Effector memory CD8-positive, alpha-beta T cell (primary cell): ENCODE results near the gene JAKMIP2.
"Not testable (repeated sequence)": the region's sequence is repeated elsewhere in the genome, so short reads cannot be mapped to it uniquely, and the experiment has no call there.

ENCODE experiments used
- ATAC-seq: fragments of 150-1000 bp; cut with Tn5 transposase; replicated peaks from 2 replicates; pipeline ENCODE4 v1.10.0; 2021; ENCODE audit warnings: mild to moderate bottlenecking, moderate library complexity
- DNase-seq, 3 experiments: peaks; one replicate each; pipeline ENCODE4 v3.0.0; 2021
- H3K27ac Mint-ChIP-seq, 2 donors: one replicate each; pipeline ENCODE4 v1.8.0; 2022; ENCODE audit warnings: mild to moderate bottlenecking in 2 of 2, mixed read lengths in 2 of 2, moderate library complexity in 2 of 2
- H3K27me3 Mint-ChIP-seq, 2 donors: one replicate each; pipeline ENCODE4 v1.8.0; 2022; ENCODE audit warnings: mixed read lengths in 2 of 2
- H3K36me3 Mint-ChIP-seq: one replicate; pipeline ENCODE4 v1.8.0; 2022; ENCODE audit warnings: mild to moderate bottlenecking, moderate library complexity, mixed read lengths; ENCODE audit not compliant: insufficient read depth
- H3K4me1 Mint-ChIP-seq, 2 donors: one replicate each; pipeline ENCODE4 v1.8.0; 2022; ENCODE audit warnings: low read depth in 2 of 2, mixed read lengths in 2 of 2
- H3K4me3 Mint-ChIP-seq, 2 donors: one replicate each; pipeline ENCODE4 v1.8.0; 2022; ENCODE audit warnings: mild to moderate bottlenecking in 2 of 2, mixed read lengths in 2 of 2, moderate library complexity in 2 of 2
- H3K9me3 Mint-ChIP-seq, 2 donors: one replicate each; pipeline ENCODE4 v1.8.0; 2022; ENCODE audit warnings: mixed read lengths in 2 of 2

Gene JAKMIP2

DNA sequence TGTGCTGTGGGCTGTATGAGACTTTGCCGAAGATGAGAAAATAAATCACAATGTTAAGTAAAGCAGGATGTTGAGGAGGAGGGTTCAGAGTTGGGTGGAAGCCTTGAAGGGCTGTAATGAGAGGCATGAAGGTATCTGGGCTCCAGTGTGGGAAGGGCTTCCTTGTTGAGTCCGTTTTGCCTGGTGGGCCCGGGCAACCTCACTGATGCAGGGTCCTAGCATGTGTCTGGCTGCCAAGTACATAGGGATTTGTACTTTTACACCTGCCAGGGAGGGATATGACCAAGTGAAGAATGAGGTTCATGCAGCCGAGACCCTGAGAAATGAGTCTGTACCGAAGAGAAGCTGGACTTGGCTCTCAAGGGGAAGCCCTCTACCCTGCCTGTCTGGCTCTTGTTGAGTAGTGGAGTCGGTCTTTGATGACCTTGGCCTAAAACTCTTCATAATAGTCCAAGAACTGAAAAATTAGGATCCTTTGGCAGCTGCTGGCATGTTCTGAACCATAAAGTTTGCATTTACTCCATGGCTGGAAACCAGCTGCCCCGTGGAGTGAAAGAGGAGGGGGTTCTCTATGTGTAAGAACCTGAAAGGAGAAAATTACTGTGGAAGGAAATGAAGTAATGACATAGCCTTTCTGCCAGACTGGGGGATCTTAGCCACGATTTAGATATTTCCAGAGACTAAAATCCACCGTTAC lies 213.7 kb downstream of the JAKMIP2 start:
- Mint-ChIP-seq H3K27me3 (peaks cover 14 to 26% of the 10 kb centered on the region in 2 donors), H3K36me3 (no peaks in the 10 kb centered on the region), H3K9me3 (no peaks in the 10 kb centered on the region), H3K4me1 (no peaks in the 10 kb centered on the region), H3K27ac (no peak overlapping the region), H3K4me3 (no peak overlapping the region)
- no peak for ATAC-seq
- no peak for DNase-seq

DNA sequence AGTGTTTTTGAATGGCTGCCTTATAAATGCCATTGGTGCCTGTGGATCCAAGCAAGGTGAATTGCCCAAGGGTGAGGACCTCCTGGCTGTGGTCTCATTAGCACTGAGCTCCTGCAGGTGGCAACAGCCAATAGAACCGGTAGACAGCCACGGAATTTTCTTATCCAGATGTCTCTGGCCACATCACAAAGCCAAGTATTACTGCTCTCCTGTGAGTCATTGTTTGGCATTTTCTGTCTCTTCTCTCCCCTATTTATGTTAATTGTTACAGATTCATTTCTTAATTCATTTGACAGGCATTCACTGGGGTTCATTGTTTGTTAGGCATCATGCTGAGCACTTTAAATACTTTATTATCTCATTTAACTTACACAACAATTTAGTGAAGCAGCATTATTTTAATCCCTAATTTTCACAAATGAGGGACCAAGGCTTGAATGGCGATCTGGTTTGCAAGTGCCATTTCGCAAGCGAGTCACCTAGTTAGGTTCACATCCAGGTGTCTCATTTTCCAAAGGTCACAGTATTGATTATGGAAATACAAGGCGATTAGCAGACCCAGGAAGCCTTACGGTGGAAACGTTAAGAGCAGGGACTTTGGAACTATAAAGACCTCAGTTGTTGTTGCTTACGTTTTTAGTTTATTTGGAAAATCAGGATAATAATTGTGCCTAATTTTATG lies 214.5 kb downstream of the JAKMIP2 start:
- no peak overlapping the region for H3K27ac Mint-ChIP-seq
- ATAC-seq (no peak), DNase-seq (no peak)
- H3K4me3 Mint-ChIP-seq: no peak overlapping the region
- no peaks in the 10 kb centered on the region for H3K9me3 Mint-ChIP-seq
- H3K4me1 Mint-ChIP-seq: no peaks in the 10 kb centered on the region
- H3K36me3 Mint-ChIP-seq: no peaks in the 10 kb centered on the region
- H3K27me3 Mint-ChIP-seq: peaks cover 14 to 26% of the 10 kb centered on the region in 2 donors

DNA sequence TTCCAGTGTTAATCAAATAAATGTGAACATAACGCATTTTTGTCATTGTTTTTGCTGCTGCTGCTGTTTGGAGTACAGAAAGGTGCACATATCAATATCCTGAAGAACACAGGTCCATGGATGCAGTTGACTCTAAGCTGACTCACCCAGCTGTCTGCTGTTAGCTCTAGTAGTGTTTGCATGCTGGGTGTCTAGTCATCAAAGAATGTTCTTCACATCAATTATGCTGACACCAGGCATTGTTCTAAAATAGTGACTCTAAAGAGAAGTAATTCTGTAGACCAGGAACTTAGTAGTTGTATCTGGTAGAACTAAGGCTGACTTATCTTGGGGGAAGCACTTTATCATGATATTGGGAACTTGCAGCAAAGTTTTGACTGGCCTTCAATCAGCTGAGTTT lies 217.0 kb downstream of the JAKMIP2 start:
- Mint-ChIP-seq H3K27ac (no peak overlapping the region), H3K36me3 (no peaks in the 10 kb centered on the region), H3K9me3 (no peaks in the 10 kb centered on the region), H3K4me1 (no peaks in the 10 kb centered on the region), H3K27me3 (peaks cover 7 to 26% of the 10 kb centered on the region in 2 donors), H3K4me3 (no peak overlapping the region)
- no peak for ATAC-seq
- DNase-seq: no peak

DNA sequence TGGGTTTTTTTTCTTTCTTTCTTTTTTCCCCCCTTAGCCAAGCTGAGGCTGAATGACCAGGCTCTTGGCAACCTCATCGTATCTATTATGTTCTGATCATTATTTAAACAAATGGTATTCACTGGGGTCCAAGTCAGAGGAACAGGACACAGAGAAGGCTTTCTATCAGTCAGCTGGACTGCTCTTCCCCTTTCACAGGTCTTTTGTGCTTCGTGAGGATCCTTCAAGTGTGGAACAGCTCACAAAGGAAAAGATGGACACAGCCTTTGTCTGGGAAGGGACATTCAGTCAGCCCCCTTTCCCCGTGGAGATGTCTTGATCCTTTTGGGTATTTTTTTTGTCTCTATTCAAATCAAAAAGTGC lies 218.4 kb downstream of the JAKMIP2 start:
- Mint-ChIP-seq H3K4me3 (no peak overlapping the region), H3K27ac (no peak overlapping the region), H3K36me3 (no peaks in the 10 kb centered on the region), H3K4me1 (no peaks in the 10 kb centered on the region), H3K9me3 (no peaks in the 10 kb centered on the region), H3K27me3 (peaks cover 7 to 18% of the 10 kb centered on the region in 2 donors)
- no peak for ATAC-seq
- DNase-seq: no peak

DNA sequence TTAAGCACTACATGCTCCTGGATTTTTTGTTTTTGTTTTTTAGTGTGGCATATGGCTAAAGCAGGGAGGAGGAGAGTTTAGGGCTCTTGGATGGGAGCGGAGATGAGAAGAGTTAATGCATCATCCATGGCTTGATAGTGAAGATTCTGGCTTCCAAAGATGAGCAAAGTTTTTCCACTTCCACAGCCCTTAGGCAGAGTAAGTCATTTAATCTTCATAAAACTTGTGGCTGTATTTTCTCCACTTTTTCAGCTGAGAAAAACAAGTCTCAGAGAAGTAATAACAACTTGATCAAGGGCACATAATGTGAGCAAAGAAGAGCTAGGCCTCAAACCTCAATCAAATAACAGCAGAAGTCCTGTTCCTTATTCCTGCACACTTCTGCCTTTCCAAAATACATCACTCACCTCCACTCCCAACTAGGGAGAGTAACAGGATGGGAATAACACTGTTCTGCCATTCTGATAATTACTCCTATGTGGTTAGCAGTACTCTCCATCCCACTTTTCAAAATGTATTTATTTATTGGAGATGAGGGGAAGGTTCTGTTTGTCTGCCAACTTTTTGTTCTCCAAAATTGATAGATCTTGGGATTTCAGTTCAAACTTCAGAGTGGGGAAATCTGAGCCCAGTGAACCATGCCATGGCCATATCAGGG lies 218.9 kb downstream of the JAKMIP2 start:
- Mint-ChIP-seq H3K4me1 (no peaks in the 10 kb centered on the region), H3K4me3 (no peak overlapping the region), H3K9me3 (no peaks in the 10 kb centered on the region), H3K27ac (no peak overlapping the region), H3K27me3 (peaks cover 4 to 18% of the 10 kb centered on the region in 2 donors), H3K36me3 (no peaks in the 10 kb centered on the region)
- ATAC-seq: no peak
- no peak for DNase-seq

DNA sequence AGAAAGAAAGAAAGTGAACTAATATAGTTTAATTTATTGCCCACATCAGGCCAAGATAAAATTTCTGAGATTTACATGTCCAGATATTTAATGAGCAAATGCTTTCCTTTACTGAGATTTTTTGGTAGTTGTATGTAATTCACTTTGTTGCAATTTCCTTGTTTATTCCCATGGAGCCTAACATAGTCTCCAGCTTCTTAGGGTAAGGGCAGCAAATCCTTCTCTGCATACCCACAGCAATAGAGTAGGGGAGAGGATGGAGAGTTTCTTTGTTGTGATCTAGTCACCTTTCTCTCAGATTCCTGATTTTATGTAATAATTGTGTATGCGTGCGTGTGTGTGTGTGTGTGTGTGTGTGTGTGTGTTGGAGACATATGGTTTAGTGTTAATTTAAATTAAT lies 221.1 kb downstream of the JAKMIP2 start:
- H3K27me3 Mint-ChIP-seq: peaks cover 0 to 15% of the 10 kb centered on the region in 2 donors
- DNase-seq: no peak
- H3K4me3 Mint-ChIP-seq: no peak overlapping the region
- H3K27ac Mint-ChIP-seq: no peak overlapping the region
- H3K9me3 Mint-ChIP-seq: no peaks in the 10 kb centered on the region
- no peak for ATAC-seq
- H3K36me3 Mint-ChIP-seq: no peaks in the 10 kb centered on the region
- H3K4me1 Mint-ChIP-seq: no peaks in the 10 kb centered on the region

DNA sequence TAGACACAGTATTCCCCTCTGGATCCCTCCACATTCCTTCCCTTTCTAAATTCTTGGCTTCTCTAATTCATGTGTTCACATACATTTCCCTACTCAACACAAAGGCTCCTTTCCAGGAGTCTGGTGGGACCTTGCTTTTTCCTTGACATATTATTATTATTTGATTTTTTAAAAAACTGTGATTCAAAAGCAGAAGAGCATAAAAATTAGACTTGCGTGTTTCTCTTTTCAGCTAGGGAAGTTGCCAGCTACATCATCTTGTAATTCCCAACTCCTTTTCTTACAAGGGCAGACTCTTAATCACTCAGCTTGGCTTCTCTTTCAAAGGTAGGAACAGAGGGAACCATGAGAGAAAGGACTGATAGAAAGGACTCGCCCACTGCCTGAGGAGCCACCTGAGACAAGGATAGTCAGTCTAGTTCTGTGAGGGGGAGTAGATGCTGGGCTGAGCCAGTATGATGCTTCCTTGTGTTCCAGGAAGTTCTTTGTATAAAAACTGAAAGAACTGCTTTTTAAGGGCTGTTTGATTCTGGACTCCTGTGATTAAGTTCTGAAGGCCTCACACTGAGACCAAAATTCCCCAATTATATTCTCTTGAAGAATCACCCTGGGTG lies 221.7 kb downstream of the JAKMIP2 start:
- no peaks in the 10 kb centered on the region for H3K4me1 Mint-ChIP-seq
- DNase-seq (no peak), ATAC-seq (no peak)
- no peaks in the 10 kb centered on the region for H3K36me3 Mint-ChIP-seq
- H3K27ac Mint-ChIP-seq: no peak overlapping the region
- no peaks in the 10 kb centered on the region for H3K9me3 Mint-ChIP-seq
- no peak overlapping the region for H3K4me3 Mint-ChIP-seq
- peaks cover 0 to 11% of the 10 kb centered on the region in 2 donors for H3K27me3 Mint-ChIP-seq

DNA sequence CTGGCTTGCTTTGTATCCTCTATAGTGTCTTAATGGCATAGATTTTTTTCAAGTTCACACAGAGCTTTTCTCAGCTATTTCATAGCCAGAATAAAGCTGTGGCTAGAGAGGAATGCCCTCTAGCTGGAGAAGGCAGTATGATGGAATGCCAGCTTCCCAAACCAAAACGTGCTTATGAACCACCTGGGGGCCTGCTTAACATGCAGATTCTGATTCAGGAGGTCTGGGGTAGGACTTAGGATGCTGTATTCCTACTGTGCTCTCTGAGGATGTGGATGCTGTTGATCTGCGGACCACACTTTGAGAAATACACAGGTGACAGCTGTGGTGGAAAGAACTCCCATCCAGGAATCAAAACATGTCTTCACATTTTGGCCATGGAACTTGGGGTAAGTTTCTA lies 222.8 kb downstream of the JAKMIP2 start:
- Mint-ChIP-seq H3K9me3 (no peaks in the 10 kb centered on the region), H3K4me1 (no peaks in the 10 kb centered on the region), H3K4me3 (no peak overlapping the region), H3K27me3 (peaks cover 6 to 14% of the 10 kb centered on the region in 2 donors), H3K27ac (no peak overlapping the region), H3K36me3 (no peaks in the 10 kb centered on the region)
- DNase-seq (no peak), ATAC-seq (no peak)

DNA sequence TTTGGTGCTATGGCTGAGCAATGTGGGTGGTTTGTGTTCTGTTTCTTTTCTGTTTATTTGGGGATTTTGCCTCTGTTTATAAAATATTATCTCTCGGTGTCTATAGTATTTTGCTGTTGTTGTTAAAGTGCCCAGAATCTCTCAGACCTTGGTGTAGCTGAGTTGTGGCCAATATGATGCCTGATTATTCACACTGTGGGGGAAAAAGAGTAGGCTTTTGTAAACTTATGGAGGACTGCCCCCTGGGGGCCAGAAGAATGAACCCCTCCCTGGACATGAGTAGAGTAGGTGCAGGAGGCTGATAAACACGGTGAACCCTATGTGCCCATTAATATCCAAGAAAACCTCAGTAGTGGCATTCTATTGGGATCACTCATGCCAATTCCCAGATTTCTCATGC lies 223.7 kb downstream of the JAKMIP2 start:
- Mint-ChIP-seq H3K36me3 (no peaks in the 10 kb centered on the region), H3K9me3 (no peaks in the 10 kb centered on the region), H3K27ac (no peak overlapping the region), H3K4me1 (no peaks in the 10 kb centered on the region), H3K4me3 (no peak overlapping the region), H3K27me3 (peaks cover 7 to 22% of the 10 kb centered on the region in 2 donors)
- no peak for DNase-seq
- no peak for ATAC-seq

DNA sequence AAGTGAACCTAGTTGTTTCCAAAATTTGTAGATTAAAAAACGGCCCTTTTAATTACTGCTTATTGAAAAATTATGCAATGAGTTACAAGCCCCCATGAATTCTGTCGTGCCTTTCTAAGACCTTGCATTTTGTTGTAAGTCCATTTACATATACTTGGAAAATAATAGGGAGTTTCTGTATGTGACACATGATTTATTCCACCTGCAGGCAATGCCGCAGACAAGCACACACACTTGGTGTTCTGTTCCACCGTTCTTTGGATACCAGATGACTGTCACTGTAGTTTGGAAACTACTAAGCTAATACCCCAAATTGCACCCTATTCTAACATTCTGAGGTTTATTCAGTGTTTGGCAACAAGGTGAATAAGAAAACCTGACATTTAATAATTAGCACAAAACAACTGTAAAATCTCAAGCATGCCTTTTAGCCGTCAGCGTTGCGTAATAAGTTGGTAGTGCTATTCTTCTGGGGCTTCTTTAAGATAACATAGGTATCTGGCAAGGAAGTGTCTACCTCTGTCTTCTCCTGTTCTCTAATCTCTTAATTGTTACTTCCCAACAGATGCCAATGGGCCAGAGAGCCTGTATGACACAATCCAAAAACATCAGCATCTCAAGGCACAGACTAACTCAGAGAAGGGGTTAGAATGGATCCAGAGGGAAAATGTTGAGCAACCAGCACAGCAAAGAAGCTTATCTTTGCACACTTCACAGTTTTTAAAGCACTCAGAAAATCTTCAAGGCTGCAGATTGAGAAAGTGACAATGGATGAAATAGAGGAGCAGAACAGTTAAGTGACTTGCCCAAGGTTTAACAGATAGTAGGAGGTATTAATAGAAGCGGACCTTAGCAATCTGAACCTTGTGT lies 224.4 kb downstream of the JAKMIP2 start:
- H3K4me3 Mint-ChIP-seq: no peak overlapping the region
- no peak for DNase-seq
- no peaks in the 10 kb centered on the region for H3K4me1 Mint-ChIP-seq

DNA sequence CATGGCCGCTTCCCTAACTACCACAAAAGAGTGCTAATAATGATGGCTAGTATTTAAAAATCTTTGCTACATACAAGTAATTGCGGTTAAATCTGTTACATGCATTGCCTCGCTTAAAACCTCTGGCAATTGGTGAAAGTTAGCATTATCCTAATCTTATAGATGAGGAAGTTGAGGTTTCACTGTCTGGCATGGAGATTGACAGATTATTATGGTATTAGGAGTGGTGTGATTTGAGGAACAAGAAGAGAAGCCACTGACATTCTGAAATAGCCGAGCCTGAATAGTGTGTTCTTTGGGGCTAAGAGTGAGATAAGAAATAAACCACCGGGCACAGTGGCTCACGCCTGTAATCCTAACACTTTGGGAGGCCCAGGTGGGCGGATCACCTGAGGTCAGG lies 227.4 kb downstream of the JAKMIP2 start:
- DNase-seq: no peak
- Mint-ChIP-seq H3K4me1 (no peaks in the 10 kb centered on the region), H3K27me3 (peaks cover 7 to 22% of the 10 kb centered on the region in 2 donors), H3K36me3 (no peaks in the 10 kb centered on the region), H3K4me3 (no peak overlapping the region), H3K9me3 (no peaks in the 10 kb centered on the region), H3K27ac (no peak overlapping the region)
- ATAC-seq: no peak

More for the DNA sequence above, 224.4 kb downstream of the JAKMIP2 start:
- Mint-ChIP-seq H3K27ac (no peak overlapping the region), H3K36me3 (no peaks in the 10 kb centered on the region), H3K27me3 (peaks cover 7 to 22% of the 10 kb centered on the region in 2 donors), H3K9me3 (no peaks in the 10 kb centered on the region)
- no peak for ATAC-seq

DNA sequence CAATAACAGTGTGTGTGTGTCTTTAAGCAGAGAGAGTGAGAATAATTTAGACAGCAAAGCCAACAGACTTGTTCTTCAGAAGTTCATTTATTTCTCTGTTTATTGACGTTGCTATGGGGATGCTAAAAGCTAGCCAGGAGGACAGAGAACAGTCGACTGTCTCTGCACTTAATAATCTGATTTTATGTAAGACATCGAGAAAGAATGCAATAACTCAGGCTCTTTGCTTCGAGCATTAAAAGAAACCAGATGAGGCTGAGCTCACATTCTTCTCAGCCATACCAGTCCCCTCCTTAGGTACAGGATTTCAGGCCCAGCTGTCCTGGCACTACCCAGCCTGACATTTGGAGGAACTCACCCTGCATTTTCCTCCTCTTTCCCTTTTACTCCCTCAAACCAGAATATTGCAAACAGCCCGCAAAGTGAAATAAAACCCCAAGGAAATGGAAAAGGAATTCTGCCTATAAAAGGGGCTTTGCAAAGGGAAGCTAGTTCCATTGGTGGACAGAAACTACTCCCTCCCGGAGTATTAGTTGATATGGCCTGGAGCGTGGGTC lies 228.2 kb downstream of the JAKMIP2 start:
- Mint-ChIP-seq H3K4me3 (no peak overlapping the region), H3K27me3 (peaks cover 11 to 22% of the 10 kb centered on the region in 2 donors)
- no peak for DNase-seq

DNA sequence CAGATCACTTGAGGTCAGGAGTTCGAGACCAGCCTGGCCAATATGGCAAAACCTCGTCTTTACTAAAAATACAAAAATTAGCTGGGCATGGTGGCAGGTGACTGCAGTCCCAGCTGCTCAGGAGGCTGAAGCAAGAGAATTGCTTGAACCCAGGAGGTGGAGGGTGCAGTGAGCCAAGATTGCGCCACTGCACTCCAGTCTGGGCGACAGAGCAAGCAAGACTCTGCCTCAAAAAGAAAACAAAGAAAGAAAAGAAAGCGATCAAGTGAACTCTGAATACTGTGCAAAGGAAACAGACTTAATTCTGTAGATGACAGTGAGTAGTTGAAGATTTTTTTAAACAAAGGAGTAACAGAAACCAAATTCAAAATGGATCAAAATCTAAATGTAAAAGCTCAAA lies 228.7 kb downstream of the JAKMIP2 start:
- not testable (repeated sequence) for H3K27ac Mint-ChIP-seq, H3K4me3 Mint-ChIP-seq, H3K36me3 Mint-ChIP-seq, ATAC-seq, H3K4me1 Mint-ChIP-seq, H3K9me3 Mint-ChIP-seq, DNase-seq
- peaks cover 13 to 18% of the 10 kb centered on the region in 2 donors for H3K27me3 Mint-ChIP-seq

More for the DNA sequence above, 228.2 kb downstream of the JAKMIP2 start:
- Mint-ChIP-seq H3K36me3 (no peaks in the 10 kb centered on the region), H3K4me1 (no peaks in the 10 kb centered on the region), H3K27ac (no peak overlapping the region), H3K9me3 (no peaks in the 10 kb centered on the region)
- ATAC-seq: no peak
